DLD1 (cell line): ENCODE data around the gene NOD2.

Source experiments
- in situ Hi-C: cut with HindIII; loops from 2 replicates; pipeline ENCODE4 v1.10.0; 2017; ENCODE audit warnings: low sequenced_read_pairs

Gene NOD2

GRCh38 chr16:50690177-50690576, 3.2 kb upstream of the NOD2 start:
- in situ Hi-C loops = no loop called here

GRCh38 chr16:50692644-50692998, 785 bp upstream of the NOD2 start:
- in situ Hi-C loops = no loop called here

GRCh38 chr16:50694206-50694605, 800 bp downstream of the NOD2 start:
- in situ Hi-C loops = no loop called here

GRCh38 chr16:50695017-50696000, 1.9 kb downstream of the NOD2 start:
- in situ Hi-C loops = no loop called here

- in situ Hi-C loops = no loop called here
Observed at GRCh38 chr16:50696126-50696525, 2.7 kb downstream of the NOD2 start.

GRCh38 chr16:50696575-50697420, 3.4 kb downstream of the NOD2 start:
- in situ Hi-C loops = no loop called here

- in situ Hi-C loops = no loop called here
Observed at GRCh38 chr16:50697421-50697715, 4.0 kb downstream of the NOD2 start.

- in situ Hi-C loops = no loop called here
Observed at GRCh38 chr16:50697881-50698767, 4.7 kb downstream of the NOD2 start.

GRCh38 chr16:50699326-50700159, 6.1 kb downstream of the NOD2 start:
- in situ Hi-C loops = no loop called here

- in situ Hi-C loops = no loop called here
Observed at GRCh38 chr16:50702725-50703124, 9.3 kb downstream of the NOD2 start.

- in situ Hi-C loops = no loop called here
Observed at GRCh38 chr16:50704245-50704644, 10.8 kb downstream of the NOD2 start.

- in situ Hi-C loops = no loop called here
Observed at GRCh38 chr16:50705436-50706110, 12.2 kb downstream of the NOD2 start.

GRCh38 chr16:50706250-50706649, 12.8 kb downstream of the NOD2 start:
- in situ Hi-C loops = no loop called here

GRCh38 chr16:50708373-50709060, 15.1 kb downstream of the NOD2 start:
- in situ Hi-C loops = no loop called here

- in situ Hi-C loops = no loop called here
Observed at GRCh38 chr16:50709061-50709684, 15.8 kb downstream of the NOD2 start.

GRCh38 chr16:50709980-50710379, 16.6 kb downstream of the NOD2 start:
- in situ Hi-C loops = no loop called here

GRCh38 chr16:50711040-50711439, 17.6 kb downstream of the NOD2 start:
- in situ Hi-C loops = no loop called here

- in situ Hi-C loops = no loop called here
Observed at GRCh38 chr16:50711862-50712559, 18.6 kb downstream of the NOD2 start.
